ENCODE results near the gene RNF207.

RNF207 gene

DNA sequence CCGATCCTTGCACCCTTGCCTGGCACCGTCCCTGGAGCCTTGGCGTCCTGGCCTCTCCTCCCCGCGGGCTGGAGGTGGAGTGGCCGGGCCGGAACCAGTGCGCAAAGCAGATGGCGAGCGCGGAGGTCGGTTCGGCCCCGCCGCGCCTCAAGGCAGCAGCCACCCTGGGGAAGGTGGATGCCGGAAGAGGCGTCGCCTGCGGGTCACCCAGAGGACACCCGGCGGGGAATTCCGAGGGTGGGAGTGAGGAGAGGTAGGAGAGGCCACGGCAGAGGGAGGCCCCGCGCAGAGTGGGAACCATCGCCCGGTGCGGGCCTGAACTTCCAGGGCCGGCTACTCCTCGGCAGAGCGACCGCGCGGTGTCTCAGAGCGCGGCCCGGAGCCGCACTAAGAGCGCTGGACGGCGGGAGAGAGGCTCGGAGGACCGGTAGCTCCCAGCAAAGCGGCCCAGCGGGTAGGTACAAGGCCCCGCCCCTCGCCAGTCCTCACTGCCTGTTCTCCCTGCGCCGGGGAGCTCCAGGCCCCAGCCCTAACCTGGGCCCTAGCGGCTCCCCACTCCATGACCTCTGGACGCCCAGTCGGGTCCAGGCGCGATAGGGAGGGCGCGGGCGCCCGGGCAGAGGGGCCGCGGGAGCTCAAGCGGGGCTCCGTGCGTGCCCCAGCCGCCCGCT lies at the start of gene RNF207:
Gene RNF207, plus strand, starts transcription at position 271 of the 671 bp plus-strand sequence. CDS start 417 bp downstream, outside the sequence.
- Histone ChIP-seq H3K4me1 (ENCODE audit: insufficient read depth, low read length) (no peaks in the 10 kb centered on the region; the same call in 1 of the 2 replicates), H3K9ac (ENCODE audit: low read depth, low read length) (no peak within 1 kb of the TSS), H3K9me3 (ENCODE audit: insufficient read depth, low read depth, low read length) (no peaks in the 10 kb centered on the region), H3K4me3 (ENCODE audit: low read length) (peak within 1 kb of the TSS; percentile 62; the same call in 1 of the 2 replicates), H3K36me3 (ENCODE audit: insufficient read depth, low read depth, low read length) (no peaks in the 10 kb centered on the region), H3K27me3 (ENCODE audit: insufficient read depth, low read length) (peaks cover 51% of the 10 kb centered on the region), H3K27ac (ENCODE audit: low read length) (no peak within 1 kb of the TSS)

GRCh38 chr1:6157132-6157527 lies 48.8 kb upstream of the RNF207 start:
- no peak overlapping the region for H3K4me3 ChIP-seq (ENCODE audit: low read length)
- H3K36me3 ChIP-seq (ENCODE audit: insufficient read depth, low read depth, low read length): no peaks in the 10 kb centered on the region
- no peak overlapping the region for H3K9ac ChIP-seq (ENCODE audit: low read depth, low read length)
- no peaks in the 10 kb centered on the region for H3K9me3 ChIP-seq (ENCODE audit: insufficient read depth, low read depth, low read length)
- H3K4me1 ChIP-seq (ENCODE audit: insufficient read depth, low read length): no peaks in the 10 kb centered on the region; the same call in none of the 2 replicates
- no peaks in the 10 kb centered on the region; the same call in 1 of the 2 replicates for H3K27me3 ChIP-seq (ENCODE audit: insufficient read depth, low read length)
- H3K27ac ChIP-seq (ENCODE audit: low read length): no peak overlapping the region

DNA sequence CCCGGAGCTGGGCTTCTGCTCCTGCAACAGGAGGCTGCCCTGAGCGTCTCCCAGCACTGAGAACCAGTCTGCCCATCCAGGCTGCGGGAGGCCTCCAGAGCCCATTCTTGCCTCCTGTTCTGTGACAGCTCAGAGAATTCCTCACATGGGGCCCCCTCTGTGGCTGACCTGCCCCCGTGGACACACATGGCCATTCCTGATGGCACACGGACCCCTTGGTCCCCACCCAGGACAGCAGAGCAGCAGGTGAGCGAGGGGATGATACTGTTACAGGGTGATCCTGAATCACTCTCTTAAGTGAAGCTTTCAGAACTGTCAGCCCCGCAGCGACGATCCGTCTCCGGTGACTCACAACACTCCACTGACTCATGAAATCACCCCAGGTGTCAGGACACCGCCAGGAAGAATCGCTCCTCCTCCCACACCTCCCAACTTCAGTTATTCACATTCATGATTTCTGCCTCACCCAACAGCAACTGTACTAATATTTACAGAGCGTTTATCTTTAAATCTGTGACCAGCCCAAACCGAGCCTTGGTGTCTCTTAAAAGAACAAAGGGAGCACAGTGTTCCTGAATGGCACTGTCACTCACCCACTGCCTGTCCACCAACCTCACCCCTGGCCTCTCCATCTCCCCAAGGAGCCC lies 48.3 kb upstream of the RNF207 start:
- no peaks in the 10 kb centered on the region; the same call in none of the 2 replicates for H3K4me1 ChIP-seq (ENCODE audit: insufficient read depth, low read length)
- no peak overlapping the region for H3K27ac ChIP-seq (ENCODE audit: low read length)
- H3K36me3 ChIP-seq (ENCODE audit: insufficient read depth, low read depth, low read length): no peaks in the 10 kb centered on the region
- no peaks in the 10 kb centered on the region; the same call in 1 of the 2 replicates for H3K27me3 ChIP-seq (ENCODE audit: insufficient read depth, low read length)
- H3K4me3 ChIP-seq (ENCODE audit: low read length): no peak overlapping the region
- no peaks in the 10 kb centered on the region for H3K9me3 ChIP-seq (ENCODE audit: insufficient read depth, low read depth, low read length)
- no peak overlapping the region for H3K9ac ChIP-seq (ENCODE audit: low read depth, low read length)

DNA sequence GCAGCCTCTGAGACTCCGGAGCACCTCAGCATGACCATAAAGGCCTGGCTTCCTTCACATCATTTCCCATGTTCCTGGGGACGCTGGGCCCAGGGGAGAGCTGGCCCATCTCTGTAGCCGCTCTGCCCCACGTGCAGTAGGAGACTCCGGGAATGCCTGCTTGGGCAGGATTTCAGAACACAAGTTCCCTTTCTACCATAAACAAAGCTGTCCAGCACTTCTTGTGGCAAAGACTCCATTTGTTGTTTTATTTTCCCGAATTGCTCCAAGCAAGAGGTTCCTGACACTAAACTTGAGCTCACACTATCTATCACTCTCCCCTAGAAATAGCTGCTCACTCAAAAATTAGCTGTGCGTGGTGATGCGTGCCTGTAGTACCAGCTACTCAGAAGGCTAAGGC lies 47.7 kb upstream of the RNF207 start:
- no peaks in the 10 kb centered on the region; the same call in none of the 2 replicates for H3K4me1 ChIP-seq (ENCODE audit: insufficient read depth, low read length)
- H3K27ac ChIP-seq (ENCODE audit: low read length): no peak overlapping the region
- no peak overlapping the region for H3K9ac ChIP-seq (ENCODE audit: low read depth, low read length)
- no peaks in the 10 kb centered on the region; the same call in 1 of the 2 replicates for H3K27me3 ChIP-seq (ENCODE audit: insufficient read depth, low read length)
- no peaks in the 10 kb centered on the region for H3K36me3 ChIP-seq (ENCODE audit: insufficient read depth, low read depth, low read length)
- H3K4me3 ChIP-seq (ENCODE audit: low read length): no peak overlapping the region
- no peaks in the 10 kb centered on the region for H3K9me3 ChIP-seq (ENCODE audit: insufficient read depth, low read depth, low read length)

- Histone ChIP-seq H3K27me3 (ENCODE audit: insufficient read depth, low read length) (no peaks in the 10 kb centered on the region; the same call in none of the 2 replicates), H3K4me1 (ENCODE audit: insufficient read depth, low read length) (no peaks in the 10 kb centered on the region; the same call in none of the 2 replicates), H3K9ac (ENCODE audit: low read depth, low read length) (no peak overlapping the region), H3K27ac (ENCODE audit: low read length) (no peak overlapping the region), H3K4me3 (ENCODE audit: low read length) (no peak overlapping the region), H3K9me3 (ENCODE audit: insufficient read depth, low read depth, low read length) (no peaks in the 10 kb centered on the region), H3K36me3 (ENCODE audit: insufficient read depth, low read depth, low read length) (no peaks in the 10 kb centered on the region)
Measured at GRCh38 chr1:6162341-6162740, 43.6 kb upstream of the RNF207 start.

DNA sequence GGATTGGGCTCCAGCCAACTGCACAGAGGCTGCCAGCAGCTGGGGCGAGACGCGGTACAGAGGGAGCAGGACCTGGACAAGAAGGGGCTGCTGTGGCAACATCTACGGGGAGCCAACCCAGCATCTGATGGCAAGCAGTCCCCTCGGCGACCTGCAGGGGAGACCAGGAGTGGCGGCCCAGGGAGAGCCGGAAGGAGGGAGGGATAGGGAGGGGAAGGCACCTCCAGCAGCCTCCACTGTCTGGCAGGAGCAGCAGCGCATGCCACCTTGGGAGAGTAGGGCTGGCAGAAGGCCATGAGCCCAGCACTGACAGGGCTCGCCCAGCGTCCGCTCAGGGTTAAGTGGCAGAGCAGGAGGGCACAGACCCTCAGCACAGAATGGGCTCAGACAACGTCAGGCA lies 43.1 kb upstream of the RNF207 start:
- Histone ChIP-seq H3K4me1 (ENCODE audit: insufficient read depth, low read length) (no peaks in the 10 kb centered on the region; the same call in none of the 2 replicates), H3K9me3 (ENCODE audit: insufficient read depth, low read depth, low read length) (no peaks in the 10 kb centered on the region), H3K9ac (ENCODE audit: low read depth, low read length) (no peak overlapping the region), H3K27me3 (ENCODE audit: insufficient read depth, low read length) (no peaks in the 10 kb centered on the region; the same call in none of the 2 replicates), H3K27ac (ENCODE audit: low read length) (no peak overlapping the region), H3K36me3 (ENCODE audit: insufficient read depth, low read depth, low read length) (no peaks in the 10 kb centered on the region), H3K4me3 (ENCODE audit: low read length) (no peak overlapping the region)

- H3K36me3 ChIP-seq (ENCODE audit: insufficient read depth, low read depth, low read length): no peaks in the 10 kb centered on the region
Measured at GRCh38 chr1:6163191-6163972, 42.5 kb upstream of the RNF207 start.

DNA sequence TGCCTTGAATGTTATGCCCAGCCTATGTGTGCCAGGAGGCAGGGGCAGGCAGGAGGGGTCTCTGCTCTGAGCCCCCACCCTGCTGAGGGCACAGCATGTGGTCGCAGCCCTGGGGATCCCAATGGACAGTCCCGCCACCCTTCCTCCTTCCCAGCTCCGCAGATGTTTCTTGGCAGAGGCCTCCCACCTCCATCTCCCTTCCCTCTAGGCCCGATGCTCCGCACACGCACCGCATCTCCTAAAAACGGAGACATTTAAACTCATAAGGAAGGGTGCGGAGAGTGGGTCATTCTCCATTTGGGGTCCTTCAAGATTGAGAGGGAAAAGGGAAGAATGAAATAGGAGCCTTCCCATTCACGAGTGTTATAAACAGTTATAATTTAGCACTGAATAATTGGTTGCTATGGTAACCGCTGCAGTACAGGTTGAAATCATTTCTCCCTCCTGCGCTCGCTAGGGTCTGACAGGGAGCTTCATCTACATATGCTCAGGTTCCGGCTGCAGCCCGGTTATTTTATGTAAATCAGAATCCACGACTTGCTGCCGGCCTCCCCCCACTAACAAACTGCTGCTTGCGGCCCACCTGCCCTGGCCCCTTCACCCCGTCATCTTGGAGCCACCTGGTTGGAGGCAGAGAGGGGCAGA lies 41.8 kb upstream of the RNF207 start:
- Histone ChIP-seq H3K27ac (ENCODE audit: low read length) (no peak overlapping the region), H3K4me1 (ENCODE audit: insufficient read depth, low read length) (no peaks in the 10 kb centered on the region; the same call in none of the 2 replicates), H3K9me3 (ENCODE audit: insufficient read depth, low read depth, low read length) (no peaks in the 10 kb centered on the region), H3K9ac (ENCODE audit: low read depth, low read length) (no peak overlapping the region), H3K4me3 (ENCODE audit: low read length) (no peak overlapping the region), H3K36me3 (ENCODE audit: insufficient read depth, low read depth, low read length) (no peaks in the 10 kb centered on the region), H3K27me3 (ENCODE audit: insufficient read depth, low read length) (no peaks in the 10 kb centered on the region; the same call in none of the 2 replicates)

More at GRCh38 chr1:6163191-6163972, 42.5 kb upstream of the RNF207 start:
- Histone ChIP-seq H3K9me3 (ENCODE audit: insufficient read depth, low read depth, low read length) (no peaks in the 10 kb centered on the region), H3K27ac (ENCODE audit: low read length) (no peak overlapping the region), H3K27me3 (ENCODE audit: insufficient read depth, low read length) (no peaks in the 10 kb centered on the region; the same call in none of the 2 replicates), H3K4me1 (ENCODE audit: insufficient read depth, low read length) (no peaks in the 10 kb centered on the region; the same call in none of the 2 replicates), H3K9ac (ENCODE audit: low read depth, low read length) (no peak overlapping the region), H3K4me3 (ENCODE audit: low read length) (no peak overlapping the region)

- Histone ChIP-seq H3K27me3 (ENCODE audit: insufficient read depth, low read length) (no peaks in the 10 kb centered on the region; the same call in none of the 2 replicates), H3K4me1 (ENCODE audit: insufficient read depth, low read length) (no peaks in the 10 kb centered on the region; the same call in none of the 2 replicates), H3K4me3 (ENCODE audit: low read length) (no peak overlapping the region), H3K36me3 (ENCODE audit: insufficient read depth, low read depth, low read length) (no peaks in the 10 kb centered on the region), H3K27ac (ENCODE audit: low read length) (no peak overlapping the region), H3K9me3 (ENCODE audit: insufficient read depth, low read depth, low read length) (no peaks in the 10 kb centered on the region), H3K9ac (ENCODE audit: low read depth, low read length) (no peak overlapping the region)
Measured at GRCh38 chr1:6165027-6165426, 40.9 kb upstream of the RNF207 start.

- no peaks in the 10 kb centered on the region for H3K9me3 ChIP-seq (ENCODE audit: insufficient read depth, low read depth, low read length)
- no peak overlapping the region for H3K4me3 ChIP-seq (ENCODE audit: low read length)
- no peak overlapping the region for H3K27ac ChIP-seq (ENCODE audit: low read length)
- H3K9ac ChIP-seq (ENCODE audit: low read depth, low read length): no peak overlapping the region
- H3K27me3 ChIP-seq (ENCODE audit: insufficient read depth, low read length): no peaks in the 10 kb centered on the region; the same call in none of the 2 replicates
- no peaks in the 10 kb centered on the region for H3K36me3 ChIP-seq (ENCODE audit: insufficient read depth, low read depth, low read length)
- no peaks in the 10 kb centered on the region; the same call in none of the 2 replicates for H3K4me1 ChIP-seq (ENCODE audit: insufficient read depth, low read length)
Measured at GRCh38 chr1:6165441-6165985, 40.4 kb upstream of the RNF207 start.

- Histone ChIP-seq H3K4me3 (ENCODE audit: low read length) (no peak overlapping the region), H3K27me3 (ENCODE audit: insufficient read depth, low read length) (no peaks in the 10 kb centered on the region; the same call in none of the 2 replicates), H3K4me1 (ENCODE audit: insufficient read depth, low read length) (no peaks in the 10 kb centered on the region; the same call in 1 of the 2 replicates), H3K36me3 (ENCODE audit: insufficient read depth, low read depth, low read length) (no peaks in the 10 kb centered on the region), H3K27ac (ENCODE audit: low read length) (no peak overlapping the region), H3K9me3 (ENCODE audit: insufficient read depth, low read depth, low read length) (no peaks in the 10 kb centered on the region), H3K9ac (ENCODE audit: low read depth, low read length) (no peak overlapping the region)
Measured at GRCh38 chr1:6166221-6166620, 39.7 kb upstream of the RNF207 start.
